Choroid plexus epithelial cell (primary cell): ENCODE data around the gene TESK2.

Experiments used
- DNase-seq: peaks from one replicate; pipeline ENCODE4 v3.0.0-alpha.2; 2010; ENCODE audit warnings: low read depth
- H3K4me3 ChIP-seq: 2 replicates; pipeline ENCODE4 v1.5.1; 2011; ENCODE audit warnings: low read depth, mild to moderate bottlenecking, control low read depth, low read length, moderate library complexity
- CTCF ChIP-seq: conservative IDR thresholded peaks from 2 replicates; pipeline ENCODE4 v1.5.1; 2011; ENCODE audit warnings: low read depth, mild to moderate bottlenecking, control low read depth, inconsistent platforms, low read length, moderate library complexity

Gene TESK2

GRCh38 chr1:45317166-45317565 is 173.8 kb downstream of the TESK2 start:
- TF ChIP-seq CTCF, result no peak
- no peak for DNase-seq
- H3K4me3 ChIP-seq, result no peak overlapping the region

DNA sequence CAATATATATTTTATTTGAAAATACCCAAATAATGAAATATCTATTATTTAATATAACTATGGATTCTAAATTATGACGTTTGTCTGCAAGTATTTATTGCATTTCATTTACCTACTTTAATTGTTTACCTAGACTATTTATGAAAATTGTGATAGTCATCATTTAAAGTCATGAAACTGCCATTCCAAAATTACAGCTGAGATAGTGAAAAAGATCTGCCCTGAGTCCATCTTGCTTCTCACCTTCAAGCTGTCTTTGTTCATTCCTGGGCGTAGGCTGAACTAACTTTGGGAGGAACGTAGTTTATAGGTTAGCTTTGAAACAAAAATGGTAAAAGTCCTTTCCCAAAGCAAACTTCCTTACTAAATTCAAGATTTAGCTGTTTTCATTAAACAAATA is 176.7 kb downstream of the TESK2 start:
- no peak overlapping the region for H3K4me3 ChIP-seq
- no peak for DNase-seq
- no peak for TF ChIP-seq CTCF

DNA sequence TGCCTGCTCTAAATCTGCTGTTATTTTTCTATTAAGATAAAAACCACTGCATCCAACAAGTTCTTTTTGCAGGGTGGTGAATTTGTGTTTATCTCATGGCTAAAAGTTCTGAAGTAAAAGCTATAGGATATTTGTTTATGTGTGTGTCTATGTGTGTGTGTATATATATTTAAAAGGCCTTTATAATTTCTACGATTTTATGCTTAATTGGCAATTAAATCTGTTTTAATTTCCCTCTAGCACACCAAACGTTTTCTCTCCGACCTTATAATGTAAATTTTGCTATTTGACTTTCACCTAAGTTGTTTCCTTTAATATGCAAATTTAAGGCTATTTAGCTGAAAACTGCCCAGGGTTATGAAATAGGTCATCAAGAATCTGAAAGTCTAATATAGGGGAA is 184.1 kb downstream of the TESK2 start:
- no peak overlapping the region for H3K4me3 ChIP-seq
- DNase-seq, result no peak
- TF ChIP-seq CTCF, result no peak

DNA sequence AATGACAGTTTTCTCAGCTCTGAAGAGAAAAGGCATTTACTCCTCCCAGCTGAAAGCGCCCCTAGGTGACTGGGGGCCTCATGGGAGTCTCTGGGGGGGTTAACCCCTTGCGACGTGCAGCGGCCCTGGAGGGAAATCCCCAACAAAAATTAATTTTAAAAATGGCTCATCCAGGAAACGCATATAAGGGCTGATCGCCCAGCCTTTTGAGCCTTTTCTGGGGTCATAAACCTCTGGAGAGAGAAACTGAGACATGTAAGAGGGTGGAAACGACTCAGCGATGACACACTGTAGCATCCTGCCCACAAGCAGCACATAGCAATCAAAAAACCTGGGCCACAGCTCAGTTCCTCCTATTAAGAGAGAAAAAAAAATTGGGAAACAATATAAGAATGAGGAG is 184.6 kb downstream of the TESK2 start:
- H3K4me3 ChIP-seq, result no peak overlapping the region
- peak; percentile 30 for DNase-seq
- no peak for TF ChIP-seq CTCF

GRCh38 chr1:45305231-45305630 is 185.7 kb downstream of the TESK2 start:
- no peak for TF ChIP-seq CTCF
- no peak overlapping the region for H3K4me3 ChIP-seq
- no peak for DNase-seq

DNA sequence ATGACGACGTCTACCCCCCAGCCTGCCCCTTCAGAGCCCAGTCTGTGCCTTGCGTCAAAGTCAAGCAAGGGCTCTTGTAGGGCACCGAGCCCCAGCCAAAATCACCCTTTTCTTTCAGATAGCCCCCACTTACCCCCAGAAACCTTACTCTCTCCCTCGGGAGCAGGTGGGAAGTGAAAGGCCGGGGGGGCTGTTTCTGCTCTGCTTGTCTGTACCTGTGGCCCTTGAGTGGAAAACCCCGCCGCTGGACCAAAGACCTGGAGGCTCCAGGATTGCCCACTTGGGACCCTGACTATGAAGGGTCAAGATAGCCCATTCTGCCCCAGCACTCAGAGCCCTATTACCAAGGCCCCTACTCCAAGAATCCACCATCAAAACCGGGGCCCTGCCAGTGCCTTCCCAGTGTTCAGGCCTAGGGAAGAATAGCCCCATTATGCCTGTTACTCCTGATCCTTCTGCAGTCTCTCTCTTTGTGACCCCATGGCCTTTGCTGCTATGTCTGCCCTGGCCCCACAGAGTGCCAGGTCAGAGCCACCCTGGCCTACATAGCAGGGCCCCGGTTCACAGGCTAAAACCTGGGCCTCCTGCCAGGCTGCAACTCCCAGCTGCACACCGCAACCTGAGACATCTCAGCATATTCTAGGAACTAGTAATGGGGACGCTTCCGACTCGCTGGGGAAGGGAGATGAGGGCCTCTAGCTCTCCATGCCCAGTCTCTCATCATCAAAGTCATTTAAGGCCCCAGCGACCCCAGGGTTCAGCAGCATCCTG is 186.5 kb downstream of the TESK2 start:
- peak; percentile 39 for DNase-seq
- peak overlapping the region; percentile 82 for H3K4me3 ChIP-seq
- TF ChIP-seq CTCF, result no peak

DNA sequence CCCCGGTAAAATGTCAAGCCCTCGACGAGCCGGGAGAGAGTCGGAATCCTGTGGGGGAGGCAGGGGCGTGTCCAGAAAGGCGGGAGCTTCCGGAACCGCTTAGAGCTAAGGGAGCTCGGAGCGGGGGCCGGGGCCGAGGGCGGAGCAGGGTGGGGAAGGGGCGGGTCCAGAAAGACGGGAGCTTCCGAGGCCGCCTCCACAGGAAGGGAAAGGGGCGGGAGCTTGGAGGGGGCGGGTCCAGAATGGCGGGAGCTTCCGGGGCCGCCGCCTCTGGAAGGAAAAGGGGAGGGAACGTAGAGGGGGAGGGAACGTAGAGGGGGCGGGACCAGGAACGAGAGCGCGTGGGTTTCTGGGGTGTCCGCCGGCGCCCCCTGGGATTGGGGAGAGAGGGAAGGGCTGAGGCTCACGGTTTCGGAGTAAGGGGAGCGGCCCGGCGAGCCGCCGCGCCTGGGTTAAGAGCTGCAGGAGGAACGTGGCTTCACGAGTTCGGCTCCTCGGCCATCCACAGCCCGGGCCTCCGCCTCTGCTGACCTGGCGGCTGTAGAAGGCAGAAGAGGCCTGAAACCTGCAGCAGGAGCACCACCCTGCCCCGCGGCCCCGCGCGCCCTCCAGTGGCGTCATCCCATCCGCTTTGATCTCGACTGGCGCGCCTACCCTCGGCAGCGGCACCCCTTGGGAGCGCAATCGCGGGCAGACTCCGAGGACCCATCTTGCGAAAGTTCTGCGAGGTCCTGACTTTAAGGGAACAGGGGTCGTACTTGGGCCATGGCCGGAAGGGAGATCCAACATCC is 187.2 kb downstream of the TESK2 start:
- TF ChIP-seq CTCF, result peak; percentile 62
- DNase-seq, result peak; percentile 99
- H3K4me3 ChIP-seq, result peak overlapping the region; percentile 82
